Urothelium cell line (cell line): Measurements from ENCODE around the gene DNA2.
"Not testable (repeated sequence)": the region's sequence is repeated elsewhere in the genome, so short reads cannot be mapped to it uniquely, and the experiment has no call there.

Experiments
- DNase-seq: peaks from one replicate; pipeline ENCODE4 v3.0.0; 2011; ENCODE audit warnings: low spot score, mixed read lengths
- FAIRE-seq: peaks from 2 replicates; lab custom pipeline; 2011; peaks lifted over from hg19 to GRCh38; lab: Jason Lieb, UNC

Gene DNA2

DNA sequence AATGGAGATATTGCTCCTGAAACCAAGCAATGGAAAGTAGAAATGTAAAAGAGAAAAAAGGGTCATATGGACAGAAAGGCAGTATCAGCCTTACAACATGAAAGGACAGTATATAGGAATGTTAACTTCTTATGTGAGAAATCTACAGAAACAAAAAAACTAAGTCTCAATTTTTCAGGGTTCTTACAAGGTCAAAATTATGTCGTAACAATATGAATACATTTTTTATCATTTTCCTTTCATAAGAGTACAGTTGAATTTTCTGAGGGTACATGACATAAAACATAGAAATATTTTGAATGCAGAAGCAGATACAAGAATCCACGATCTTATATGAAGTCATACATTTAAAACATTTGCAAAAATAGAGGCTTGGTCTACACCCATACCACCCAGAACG lies 10.7 kb downstream of the DNA2 start:
- DNase-seq: no peak
- no peak for FAIRE-seq

DNA sequence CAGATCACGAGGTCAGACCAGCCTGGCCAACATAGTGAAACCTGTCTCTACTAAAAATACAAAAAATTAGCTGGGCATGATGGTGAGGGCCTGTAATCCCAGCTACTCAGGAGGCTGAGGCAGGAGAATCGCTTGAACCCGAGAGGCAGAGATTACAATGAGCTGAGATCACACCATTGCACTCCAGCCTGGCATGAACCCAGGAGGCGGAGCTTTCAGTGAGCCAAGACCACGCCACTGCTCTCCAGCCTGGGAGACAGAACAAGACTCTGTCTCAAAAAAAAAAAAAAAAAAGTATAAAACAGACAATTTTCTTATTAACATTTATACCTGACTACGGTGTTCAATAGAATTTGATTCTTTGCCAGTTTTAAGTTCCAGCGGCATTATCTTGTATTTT lies 22.1 kb downstream of the DNA2 start:
- not testable (repeated sequence) for DNase-seq, FAIRE-seq

DNA sequence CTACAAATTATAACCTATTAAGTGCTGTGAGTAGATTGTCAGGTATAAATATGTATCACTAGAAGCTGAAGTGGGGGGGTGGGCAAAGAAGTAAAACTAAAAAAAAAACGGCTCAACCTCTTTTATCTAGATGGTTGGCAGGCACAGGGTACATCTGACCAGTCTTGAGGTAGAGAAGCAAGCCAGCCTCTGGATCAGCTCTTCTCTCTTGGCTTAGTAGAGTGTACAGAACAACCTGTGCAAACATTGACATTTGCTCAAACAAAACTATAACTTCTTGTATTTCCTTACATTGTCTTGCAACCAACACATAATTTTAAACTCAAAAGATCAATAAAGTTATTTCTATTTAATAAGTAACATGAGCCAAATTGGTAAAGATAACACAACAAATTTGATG lies 25.6 kb downstream of the DNA2 start:
- no peak for FAIRE-seq
- DNase-seq: no peak

DNA sequence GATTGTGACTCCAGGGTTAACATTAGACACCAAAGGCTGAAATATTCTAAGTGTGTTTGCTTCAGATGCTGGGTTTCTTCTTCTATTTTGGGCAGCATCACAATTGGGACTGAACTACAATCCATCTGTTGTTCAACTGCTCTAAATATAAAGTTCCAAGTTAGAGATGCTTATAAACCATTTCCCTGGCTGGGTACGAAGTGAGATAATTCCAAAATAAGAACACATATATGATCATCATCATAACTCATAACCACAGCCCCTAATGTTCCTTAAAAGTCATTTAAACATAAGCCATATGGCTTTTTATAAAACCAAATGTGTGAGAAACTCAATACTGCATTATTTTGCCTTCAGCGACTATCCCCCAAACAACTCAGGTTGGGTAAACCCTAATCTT lies 28.8 kb downstream of the DNA2 start:
- FAIRE-seq (no peak), DNase-seq (no peak)

DNA sequence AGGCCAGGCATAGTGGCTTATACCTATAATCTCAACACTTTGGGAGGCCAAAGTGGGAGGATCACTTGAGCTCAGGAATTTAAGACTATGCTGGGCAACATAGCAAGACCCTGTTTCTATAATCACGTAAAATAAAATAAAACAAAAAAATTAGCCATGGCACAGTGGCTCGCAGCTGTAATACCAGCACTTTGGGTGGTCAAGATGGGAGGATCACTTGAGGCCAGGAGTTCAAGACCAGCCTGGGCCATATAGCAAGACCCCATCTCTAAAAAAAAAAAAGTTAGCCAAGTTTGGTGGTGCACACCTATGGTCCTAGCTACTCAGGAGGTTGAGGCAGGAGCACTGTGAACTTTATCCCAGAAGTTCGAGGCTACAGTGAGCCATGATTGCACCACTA lies 30.9 kb downstream of the DNA2 start:
- FAIRE-seq: no peak
- DNase-seq: no peak

DNA sequence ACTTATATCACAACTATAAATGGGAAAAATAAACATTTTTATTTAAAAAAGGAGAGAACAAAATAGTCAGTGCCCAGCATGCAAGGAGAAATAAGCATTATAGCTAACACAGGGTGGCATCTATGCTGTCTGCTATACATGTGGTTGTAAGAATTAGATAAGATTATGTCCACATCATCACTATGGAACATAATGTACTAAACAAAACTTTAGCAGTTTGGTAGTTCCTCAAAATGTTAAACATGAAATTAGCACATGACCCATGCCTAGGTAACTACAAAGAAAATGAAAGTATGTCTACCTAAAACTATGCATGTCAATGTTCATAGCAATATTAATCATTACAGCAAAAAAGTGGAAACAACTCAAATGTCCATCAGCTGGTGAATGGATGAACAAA lies 36.0 kb downstream of the DNA2 start:
- FAIRE-seq: no peak
- no peak for DNase-seq

DNA sequence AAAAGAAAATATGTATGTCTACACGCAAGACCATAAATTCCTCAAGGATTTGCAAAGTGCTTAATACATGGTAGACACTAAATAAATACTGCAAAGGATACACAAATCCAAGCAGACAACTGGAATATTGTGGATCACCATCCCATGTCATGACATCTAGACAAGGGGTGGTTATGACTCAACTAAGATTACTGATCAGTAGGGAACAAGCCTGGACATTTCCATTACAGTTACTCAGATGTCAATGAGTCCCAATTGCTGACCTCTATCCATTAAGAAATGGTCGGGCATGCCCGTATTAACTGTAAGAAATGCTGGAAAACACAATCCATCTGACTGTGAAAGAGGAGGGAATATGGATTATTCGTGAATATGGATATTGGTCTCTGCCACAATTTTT lies 37.1 kb downstream of the DNA2 start:
- DNase-seq (no peak), FAIRE-seq (no peak)

DNA sequence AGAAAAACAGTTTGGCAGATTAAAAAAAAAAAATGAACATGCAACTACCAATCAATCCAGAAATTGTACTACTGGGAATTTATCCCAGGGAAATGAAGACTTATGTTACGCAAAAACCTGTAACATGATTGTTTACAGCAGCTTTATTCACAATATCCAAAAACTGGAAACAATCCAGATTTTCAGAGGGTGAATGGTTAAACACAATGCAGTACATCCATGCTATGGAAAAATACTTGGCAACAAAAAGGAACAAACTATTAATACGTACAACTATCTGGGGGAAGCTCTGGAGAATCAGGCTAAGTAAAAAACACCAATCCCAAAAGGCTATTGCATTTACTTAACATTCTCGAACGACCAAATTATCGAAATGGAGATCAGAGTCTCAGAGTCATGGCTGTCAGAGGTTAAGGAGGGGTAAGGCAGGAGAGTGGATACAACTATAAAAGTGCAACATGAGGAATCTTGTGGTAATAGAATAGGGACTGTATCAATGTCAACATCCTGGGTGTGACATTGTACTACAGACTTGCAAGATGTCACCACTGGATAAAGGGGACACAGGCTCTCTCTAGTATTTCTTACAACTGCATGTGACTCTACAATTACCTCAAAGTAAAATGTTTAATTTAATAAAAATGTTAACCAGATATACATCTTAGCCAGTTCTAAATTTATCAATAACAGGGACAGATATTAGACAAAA lies 43.2 kb downstream of the DNA2 start:
- DNase-seq (no peak), FAIRE-seq (no peak)

DNA sequence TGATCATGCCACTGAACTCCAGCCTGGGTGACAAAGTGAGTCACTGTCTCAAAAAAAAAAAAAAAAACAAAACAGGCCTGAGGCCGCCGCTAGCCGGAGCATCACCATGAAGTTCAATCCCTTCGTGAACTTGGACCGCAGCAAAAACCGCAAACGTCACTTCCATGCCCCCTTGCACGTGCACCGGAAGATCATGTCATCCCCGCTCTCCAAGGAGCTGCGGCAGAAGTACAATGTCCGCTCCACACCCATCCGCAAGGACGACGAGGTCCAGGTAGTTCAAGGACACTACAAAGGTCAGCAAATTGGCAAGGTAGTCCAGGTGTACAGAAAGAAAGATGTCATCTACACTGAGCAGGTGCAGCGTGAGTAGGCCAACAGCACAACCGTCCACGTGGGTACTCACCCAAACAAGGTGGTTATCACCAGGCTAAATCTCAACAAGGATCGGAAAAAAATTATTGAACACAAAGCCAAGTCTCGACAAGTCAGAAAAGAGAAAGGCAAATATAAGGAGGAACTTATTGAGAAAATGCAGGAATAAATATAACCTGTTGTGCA lies 47.2 kb downstream of the DNA2 start:
- DNase-seq (no peak), FAIRE-seq (peak; percentile 40)

DNA sequence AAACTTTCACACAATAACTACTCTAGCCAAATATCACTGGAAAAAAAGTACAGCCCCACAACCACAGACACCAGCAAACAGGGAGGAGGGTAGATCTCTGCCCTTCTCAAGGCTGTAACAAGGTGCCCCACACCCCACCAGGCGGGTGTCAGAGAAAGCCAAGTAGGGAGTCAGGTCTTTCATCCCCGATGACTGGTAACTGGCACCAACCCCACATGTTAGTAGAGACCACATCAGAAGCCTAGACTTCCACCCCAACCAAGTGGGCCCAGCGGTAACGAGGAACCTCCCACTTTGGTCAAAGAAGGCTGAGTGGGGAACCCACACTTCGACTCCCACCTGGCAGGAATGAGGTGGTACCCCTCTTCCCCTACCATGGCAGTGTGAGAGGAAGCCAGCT lies 48.3 kb downstream of the DNA2 start:
- DNase-seq (no peak), FAIRE-seq (no peak)

DNA sequence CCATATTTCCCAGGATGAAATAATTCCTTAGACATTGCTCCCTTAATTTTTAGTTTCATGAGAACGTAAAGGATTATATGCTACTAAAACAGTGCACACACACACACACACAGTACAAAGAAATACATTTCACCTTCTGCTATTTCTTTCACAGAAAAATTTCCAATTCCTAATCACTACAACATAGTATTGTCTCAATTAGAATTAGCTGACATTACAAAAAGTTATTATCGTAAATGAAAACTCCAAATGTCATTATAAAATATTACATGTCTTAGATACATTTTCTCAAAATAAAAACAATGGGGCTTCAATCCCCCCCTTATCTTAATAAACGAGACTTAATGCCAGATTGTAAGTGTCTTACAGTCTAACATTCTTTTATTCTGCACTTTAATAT lies 52.4 kb downstream of the DNA2 start:
- DNase-seq (no peak), FAIRE-seq (no peak)

DNA sequence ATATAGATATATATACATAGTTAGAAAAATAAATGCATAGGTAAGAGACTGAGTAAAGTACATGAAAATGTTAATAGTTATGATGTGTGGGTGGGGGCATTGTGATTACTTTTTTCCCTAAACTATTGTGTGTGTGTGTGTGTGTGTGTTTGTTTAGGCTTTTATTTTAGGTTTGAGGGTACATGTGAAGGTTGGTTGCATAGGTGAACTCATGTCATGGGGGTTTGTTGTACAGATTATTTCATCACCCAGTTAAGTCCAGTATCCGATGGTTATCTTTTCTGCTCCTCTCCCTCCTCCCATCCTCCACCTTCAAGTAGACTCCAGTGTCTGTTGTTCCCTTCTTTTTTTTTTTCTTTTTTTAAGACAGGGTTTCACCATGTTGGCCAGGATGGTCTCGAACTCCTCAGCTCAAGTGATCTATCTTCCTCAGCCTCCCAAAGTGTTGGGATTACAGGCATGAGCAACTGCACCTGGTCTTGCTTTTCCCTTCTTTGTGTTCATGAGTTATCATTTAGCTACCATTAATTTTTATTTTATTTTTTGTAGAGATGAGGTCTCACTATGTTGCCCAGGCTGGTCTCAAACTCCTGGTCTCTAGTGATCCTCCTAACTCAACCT lies 62.8 kb downstream of the DNA2 start:
- no peak for FAIRE-seq
- no peak for DNase-seq

DNA sequence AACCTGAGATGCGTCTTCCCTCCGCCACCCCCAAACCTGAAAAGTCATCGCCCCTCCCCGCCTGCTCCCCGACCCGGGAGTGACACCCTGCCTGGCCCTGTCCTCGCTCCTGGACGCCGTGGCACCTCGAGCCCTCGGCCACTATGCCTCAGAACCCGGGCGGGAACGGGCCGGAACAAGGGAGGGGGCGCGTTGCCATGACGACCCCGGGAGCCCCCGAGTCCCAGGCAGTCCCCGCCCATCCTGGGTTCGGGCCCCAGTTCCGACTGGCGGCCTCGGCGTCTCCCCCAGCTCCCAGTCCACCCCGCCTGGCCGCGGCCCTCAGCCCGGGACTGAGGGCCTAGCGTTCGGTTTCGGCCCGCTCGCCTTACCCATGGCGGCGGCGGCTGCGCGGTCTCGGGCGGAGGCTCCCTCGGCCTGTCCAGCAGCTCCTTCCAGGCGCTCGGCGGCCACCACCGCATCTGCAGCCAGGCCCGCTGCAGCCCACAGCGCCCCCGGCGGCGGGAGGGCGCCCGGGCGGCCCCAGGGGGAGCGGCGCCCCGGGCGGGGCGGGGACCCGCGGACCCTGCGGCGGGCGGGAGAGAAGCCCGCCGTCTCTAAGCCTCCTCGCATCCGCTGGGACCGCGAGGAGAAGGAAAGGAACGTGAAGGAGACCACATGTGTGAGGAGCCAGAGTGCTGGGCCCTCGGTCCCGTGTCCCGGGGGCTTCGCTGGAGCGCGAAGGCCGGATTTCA lies 64.8 kb downstream of the DNA2 start, which contains the start of gene RUFY2:
Gene RUFY2 (minus strand): TSS at position 463 of the 734 bp plus-strand sequence. CDS start 88 bp downstream, at position 375.
- DNase-seq (peak; percentile 98), FAIRE-seq (peak; percentile 84)

DNA sequence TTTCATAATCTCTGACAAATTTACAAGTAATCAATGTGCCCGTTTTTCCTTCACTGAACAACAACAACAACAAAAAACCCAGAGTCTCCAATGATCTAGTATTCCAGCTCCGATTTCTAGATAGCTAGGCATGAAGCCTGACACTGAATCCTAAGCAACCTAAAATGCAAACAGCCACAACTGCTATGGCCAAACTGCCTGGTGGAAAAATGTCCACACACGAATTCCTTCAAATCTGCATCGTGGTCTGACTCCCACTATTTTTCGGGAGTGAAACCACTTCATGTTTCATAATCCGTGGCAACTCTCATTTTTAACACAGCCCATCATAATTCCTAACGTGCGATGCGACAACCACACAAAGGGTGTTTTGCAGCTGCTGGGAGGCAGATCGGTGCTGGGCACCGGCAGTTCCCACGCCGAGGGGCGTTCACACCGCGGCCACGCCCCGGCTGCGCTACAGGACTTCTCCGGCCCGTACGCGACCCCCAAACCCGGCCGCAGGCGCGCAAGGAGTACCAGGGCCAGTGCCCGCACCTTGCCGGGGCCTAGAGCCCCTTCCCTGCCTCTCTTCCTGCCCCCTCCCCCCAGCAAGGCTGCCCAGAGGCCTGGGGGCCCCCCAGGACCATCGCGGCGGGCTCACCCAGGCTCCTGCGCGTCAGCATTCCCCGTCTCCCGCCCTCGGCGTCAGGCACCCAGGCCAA lies 65.5 kb downstream of the DNA2 start:
- peak; percentile 66 for FAIRE-seq
- DNase-seq: peak; percentile 84

DNA sequence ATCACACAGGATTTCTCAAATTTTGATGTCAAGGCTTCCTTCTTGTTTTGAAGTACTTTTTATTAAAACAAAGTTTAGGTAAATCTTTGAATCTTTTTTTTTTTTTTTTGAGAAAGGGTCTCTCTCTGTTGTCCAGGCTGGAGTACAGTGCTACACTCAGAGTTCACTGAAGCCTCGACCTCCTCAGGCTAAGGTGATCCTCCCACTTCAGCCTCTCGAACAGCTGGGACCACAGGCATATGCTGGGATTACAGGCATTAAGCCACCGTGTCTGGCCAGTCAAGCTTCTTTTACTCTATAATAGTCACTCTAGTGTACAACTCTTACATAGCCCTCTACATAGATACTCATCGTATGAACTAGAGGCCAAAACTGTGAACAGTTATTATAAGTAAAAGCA lies 68.1 kb downstream of the DNA2 start:
- FAIRE-seq (no peak), DNase-seq (no peak)

DNA sequence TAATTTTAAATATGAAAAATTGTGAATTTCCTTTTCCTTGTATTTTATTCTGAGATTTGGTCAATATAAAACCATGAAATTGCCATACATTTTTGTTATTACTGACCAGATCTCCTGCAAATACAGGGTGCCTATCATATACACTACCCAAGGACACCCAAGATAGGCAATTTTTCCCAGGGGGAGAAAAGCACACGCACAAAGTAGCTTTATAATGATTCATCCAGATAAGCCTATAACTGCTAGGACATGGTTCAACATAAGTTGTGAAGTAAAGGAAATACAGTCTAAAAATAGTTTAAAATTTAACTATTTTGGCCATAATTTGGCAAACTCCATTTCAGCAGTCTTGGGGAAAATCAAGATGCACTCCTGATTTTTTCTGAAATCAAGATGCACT lies 69.5 kb downstream of the DNA2 start:
- FAIRE-seq (no peak), DNase-seq (no peak)

DNA sequence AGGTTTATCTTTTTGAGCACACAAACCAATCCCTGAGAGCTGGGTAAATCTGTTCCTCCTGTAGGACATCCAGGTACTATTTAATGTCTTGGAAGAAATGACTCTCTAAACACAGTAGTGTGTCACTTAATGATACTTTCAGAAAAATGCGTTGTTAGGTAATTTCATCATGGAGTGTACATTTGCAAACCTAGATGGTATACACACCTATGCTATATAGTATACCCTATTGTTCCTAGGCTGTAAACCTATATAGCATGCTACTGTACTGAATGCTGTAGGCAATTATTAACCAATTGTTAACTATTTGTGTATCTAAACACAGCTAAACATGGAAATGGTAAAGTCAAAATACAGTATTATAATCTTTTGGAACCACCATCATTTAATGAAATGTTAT lies 74.8 kb downstream of the DNA2 start:
- FAIRE-seq: no peak

DNA sequence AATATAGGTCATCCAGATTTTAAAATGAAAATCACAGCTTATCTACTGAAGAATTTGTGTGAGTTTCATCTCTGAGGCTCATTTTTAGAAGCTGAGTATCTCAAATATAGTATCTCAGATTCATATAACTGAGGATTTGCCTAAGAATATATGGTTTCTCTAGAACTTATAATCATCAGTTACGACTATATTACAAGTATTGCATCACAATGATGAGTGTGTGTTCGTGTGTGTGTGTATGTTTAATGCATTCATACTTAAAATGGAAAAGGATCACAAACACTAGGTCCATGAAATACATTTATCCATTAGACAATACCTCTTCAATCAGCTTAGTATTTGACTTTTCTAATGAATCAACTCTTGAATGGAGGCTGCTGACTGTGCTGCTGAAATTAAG lies 86.0 kb downstream of the DNA2 start:
- DNase-seq: no peak
- FAIRE-seq: no peak

More for the DNA sequence above, 74.8 kb downstream of the DNA2 start:
- DNase-seq: no peak

DNA sequence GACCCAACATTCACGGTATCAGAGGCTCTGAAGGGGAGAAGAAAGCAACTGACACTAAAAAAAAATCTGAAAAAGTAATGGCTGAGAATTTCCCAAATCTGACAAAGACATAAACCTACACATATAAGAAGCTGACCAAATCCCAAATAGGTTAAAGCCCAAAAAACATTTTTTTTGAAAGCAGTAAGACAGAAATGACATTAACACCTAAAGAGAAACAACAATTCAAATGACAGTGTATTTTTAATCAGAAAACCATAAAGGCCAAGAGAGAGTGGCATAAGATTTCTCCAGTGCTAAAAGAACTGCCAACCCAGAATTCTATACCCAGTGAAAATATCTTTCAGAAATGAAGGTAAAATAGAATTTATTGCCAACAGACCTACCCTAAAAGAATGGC lies 100.2 kb downstream of the DNA2 start:
- FAIRE-seq (no peak), DNase-seq (no peak)

DNA sequence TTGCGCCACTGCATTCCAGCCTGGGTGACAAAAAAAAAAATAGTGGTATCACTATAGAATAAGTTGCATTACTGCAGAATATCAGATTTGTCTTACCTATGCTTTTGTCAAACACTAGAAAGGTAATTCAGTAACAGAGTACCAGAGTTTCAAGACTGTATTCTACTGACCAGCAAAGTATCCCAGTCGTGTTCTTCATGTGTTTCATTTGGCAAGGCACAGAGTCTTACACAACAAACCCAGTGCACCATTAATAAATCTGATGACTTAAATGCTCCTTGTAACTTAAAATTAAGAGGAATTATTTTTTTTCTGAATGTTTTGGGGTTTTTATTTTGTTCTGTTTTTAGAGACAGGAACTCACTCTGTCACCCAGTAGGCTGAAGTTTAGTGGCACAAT lies 104.7 kb downstream of the DNA2 start:
- FAIRE-seq (no peak), DNase-seq (no peak)

DNA sequence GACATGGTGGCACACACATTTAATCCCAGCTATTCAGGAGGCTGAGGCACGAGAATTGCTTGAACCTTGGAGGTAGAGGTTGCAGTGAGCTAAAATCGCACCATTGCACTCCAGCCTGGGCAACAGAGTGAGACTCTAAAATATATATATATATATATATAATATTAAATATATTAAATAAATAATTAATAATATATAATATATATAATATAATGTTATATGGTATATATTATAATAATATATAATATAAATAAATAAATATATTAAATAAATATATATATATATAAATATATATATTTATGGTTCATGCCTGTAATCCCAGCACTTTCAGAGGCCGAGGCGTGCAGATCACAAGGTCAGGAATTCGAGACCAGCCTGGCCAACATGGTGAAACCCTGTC lies 105.2 kb downstream of the DNA2 start:
- DNase-seq (no peak), FAIRE-seq (no peak)
